HG03342 (cell line): ENCODE data around the gene POLG.

Experiments used
- ATAC-seq: cut with Tn5 transposase; IDR thresholded peaks from one replicate; pipeline ENCODE4 v1.9.1; 2021; ENCODE audit warnings: mild to moderate bottlenecking, moderate library complexity; ENCODE audit not compliant: unreplicated experiment

POLG gene

GRCh38 chr15:89356634-89357298 lies 22.1 kb upstream of the POLG start:
- no peak for ATAC-seq

- no peak for ATAC-seq
These were observed 19.4 kb upstream of the POLG start for GRCh38 chr15:89353991-89354390.

- no peak for ATAC-seq
These were observed 17.9 kb upstream of the POLG start for GRCh38 chr15:89352476-89352875.

GRCh38 chr15:89349206-89349558 lies 14.6 kb upstream of the POLG start:
- no peak for ATAC-seq

GRCh38 chr15:89346516-89347231 lies 12.1 kb upstream of the POLG start:
- no peak for ATAC-seq

GRCh38 chr15:89345248-89345647 lies 10.6 kb upstream of the POLG start:
- no peak for ATAC-seq

GRCh38 chr15:89342840-89343239 lies 8.2 kb upstream of the POLG start:
- ATAC-seq = no peak

- no peak for ATAC-seq
These were observed 6.8 kb upstream of the POLG start for GRCh38 chr15:89341316-89342005.

- no peak for ATAC-seq
These were observed 5.9 kb upstream of the POLG start for GRCh38 chr15:89340573-89340972.

- no peak for ATAC-seq
These were observed 3.4 kb upstream of the POLG start for GRCh38 chr15:89338036-89338435.

- ATAC-seq = peak; percentile 2
These were observed 846 bp upstream of the POLG start for GRCh38 chr15:89335298-89336041.

- ATAC-seq = no peak
These were observed 590 bp downstream of the POLG start for GRCh38 chr15:89333959-89334509.

- ATAC-seq = no peak
These were observed 1.4 kb downstream of the POLG start for GRCh38 chr15:89333011-89333860.

- no peak for ATAC-seq
These were observed 2.2 kb downstream of the POLG start for GRCh38 chr15:89332446-89332845.

GRCh38 chr15:89330881-89331595 lies 3.6 kb downstream of the POLG start:
- no peak for ATAC-seq

GRCh38 chr15:89330119-89330518 lies 4.5 kb downstream of the POLG start:
- ATAC-seq = no peak

- ATAC-seq = no peak
These were observed 5.1 kb downstream of the POLG start for GRCh38 chr15:89329329-89330084.

- no peak for ATAC-seq
These were observed 6.0 kb downstream of the POLG start for GRCh38 chr15:89328398-89329254.
